Measurements from ENCODE around the gene MALAT1. TPM values are rescaled to one million over a fixed set of nuclear protein-coding genes. Genes with fewer than 3 reads are reported as not detected.

The MALAT1 gene
- total and polyA plus RNA-seq, 2 of the 13 experiments (the other 11 are each of a cell fraction or from before 2014, with no cell fraction given) = 143 to 1,237 TPM

DNA sequence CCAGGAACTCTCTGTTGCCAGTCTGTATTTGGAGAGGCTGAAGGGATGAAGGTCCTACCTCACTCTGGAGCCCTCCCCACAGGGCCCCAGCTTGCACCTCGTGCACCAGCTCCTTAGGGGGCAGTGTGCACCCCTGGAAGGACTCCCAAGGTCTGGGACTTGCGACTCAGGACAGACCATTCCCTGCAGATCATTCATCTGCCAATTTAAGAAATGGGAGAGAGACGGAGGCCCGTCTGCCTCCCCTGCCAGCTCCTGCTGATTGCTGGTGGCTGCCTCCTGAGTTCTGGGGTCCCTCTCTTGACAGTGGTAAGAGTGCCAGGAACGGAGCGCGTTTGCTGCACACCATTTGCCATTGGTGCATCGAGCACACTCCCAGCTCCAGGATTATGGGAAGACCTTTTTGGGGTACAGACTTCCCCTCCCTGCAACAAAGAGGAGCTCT is 27.4 kb upstream of the MALAT1 start (continued):
- TF ChIP-seq, protein P1, sequence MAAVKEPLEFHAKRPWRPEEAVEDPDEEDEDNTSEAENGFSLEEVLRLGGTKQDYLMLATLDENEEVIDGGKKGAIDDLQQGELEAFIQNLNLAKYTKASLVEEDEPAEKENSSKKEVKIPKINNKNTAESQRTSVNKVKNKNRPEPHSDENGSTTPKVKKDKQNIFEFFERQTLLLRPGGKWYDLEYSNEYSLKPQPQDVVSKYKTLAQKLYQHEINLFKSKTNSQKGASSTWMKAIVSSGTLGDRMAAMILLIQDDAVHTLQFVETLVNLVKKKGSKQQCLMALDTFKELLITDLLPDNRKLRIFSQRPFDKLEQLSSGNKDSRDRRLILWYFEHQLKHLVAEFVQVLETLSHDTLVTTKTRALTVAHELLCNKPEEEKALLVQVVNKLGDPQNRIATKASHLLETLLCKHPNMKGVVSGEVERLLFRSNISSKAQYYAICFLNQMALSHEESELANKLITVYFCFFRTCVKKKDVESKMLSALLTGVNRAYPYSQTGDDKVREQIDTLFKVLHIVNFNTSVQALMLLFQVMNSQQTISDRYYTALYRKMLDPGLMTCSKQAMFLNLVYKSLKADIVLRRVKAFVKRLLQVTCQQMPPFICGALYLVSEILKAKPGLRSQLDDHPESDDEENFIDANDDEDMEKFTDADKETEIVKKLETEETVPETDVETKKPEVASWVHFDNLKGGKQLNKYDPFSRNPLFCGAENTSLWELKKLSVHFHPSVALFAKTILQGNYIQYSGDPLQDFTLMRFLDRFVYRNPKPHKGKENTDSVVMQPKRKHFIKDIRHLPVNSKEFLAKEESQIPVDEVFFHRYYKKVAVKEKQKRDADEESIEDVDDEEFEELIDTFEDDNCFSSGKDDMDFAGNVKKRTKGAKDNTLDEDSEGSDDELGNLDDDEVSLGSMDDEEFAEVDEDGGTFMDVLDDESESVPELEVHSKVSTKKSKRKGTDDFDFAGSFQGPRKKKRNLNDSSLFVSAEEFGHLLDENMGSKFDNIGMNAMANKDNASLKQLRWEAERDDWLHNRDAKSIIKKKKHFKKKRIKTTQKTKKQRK (IDR thresholded peaks at IDR 0.05; ENCODE audit: low read length) = no peak
- TF ChIP-seq PCBP2 (optimal IDR thresholded peaks at IDR 0.05; ENCODE audit: low read depth, low read length, poor library complexity, severe bottlenecking) (no peak), ZNF350 (CRISPR knock-in tag; IDR thresholded peaks at IDR 0.05; ENCODE audit: borderline replicate concordance, low read depth) (peak; percentile 54; the same call in 1 of the 2 replicates), HNRNPLL (IDR thresholded peaks at IDR 0.05; ENCODE audit: low read depth, low read length, poor library complexity, severe bottlenecking) (no peak), NFRKB (IDR thresholded peaks at IDR 0.05) (no peak), GZF1 (CRISPR knock-in tag; IDR thresholded peaks at IDR 0.05) (no peak), ZNF235 (CRISPR knock-in tag; IDR thresholded peaks at IDR 0.05; ENCODE audit: borderline replicate concordance) (no peak; the same call in 1 of the 2 replicates), CHD4 (IDR thresholded peaks at IDR 0.05; ENCODE audit: borderline replicate concordance, low read length) (no peak), SOX6 (IDR thresholded peaks at IDR 0.05) (no peak), SOX6 (CRISPR knock-in tag; IDR thresholded peaks at IDR 0.05) (0 out of 2 replicates have a peak, but pooled peaks have one; percentile 19), PITX1 (CRISPR knock-in tag; IDR thresholded peaks at IDR 0.05) (no peak), ZNF558 (CRISPR knock-in tag; IDR thresholded peaks at IDR 0.05; ENCODE audit: borderline replicate concordance) (no peak), TP53 (CRISPR knock-in tag; conservative IDR thresholded peaks at IDR 0.05) (no peak), ZNF329 (CRISPR knock-in tag; IDR thresholded peaks at IDR 0.05; ENCODE audit: low read depth) (no peak), CAMTA2 (CRISPR knock-in tag; IDR thresholded peaks at IDR 0.05; ENCODE audit: borderline replicate concordance) (no peak), KDM2A (CRISPR knock-in tag; IDR thresholded peaks at IDR 0.05; ENCODE audit: borderline replicate concordance, low read depth) (0 out of 2 replicates have a peak, but pooled peaks have one; percentile 13), ELF3 (CRISPR knock-in tag; IDR thresholded peaks at IDR 0.05) (no peak), SP2 (CRISPR knock-in tag; IDR thresholded peaks at IDR 0.05) (no peak), ETV6 (CRISPR knock-in tag; conservative IDR thresholded peaks at IDR 0.05) (no peak), SP140L (CRISPR knock-in tag; IDR thresholded peaks at IDR 0.05; ENCODE audit: borderline replicate concordance) (no peak)
- TF ChIP-seq, protein P2, sequence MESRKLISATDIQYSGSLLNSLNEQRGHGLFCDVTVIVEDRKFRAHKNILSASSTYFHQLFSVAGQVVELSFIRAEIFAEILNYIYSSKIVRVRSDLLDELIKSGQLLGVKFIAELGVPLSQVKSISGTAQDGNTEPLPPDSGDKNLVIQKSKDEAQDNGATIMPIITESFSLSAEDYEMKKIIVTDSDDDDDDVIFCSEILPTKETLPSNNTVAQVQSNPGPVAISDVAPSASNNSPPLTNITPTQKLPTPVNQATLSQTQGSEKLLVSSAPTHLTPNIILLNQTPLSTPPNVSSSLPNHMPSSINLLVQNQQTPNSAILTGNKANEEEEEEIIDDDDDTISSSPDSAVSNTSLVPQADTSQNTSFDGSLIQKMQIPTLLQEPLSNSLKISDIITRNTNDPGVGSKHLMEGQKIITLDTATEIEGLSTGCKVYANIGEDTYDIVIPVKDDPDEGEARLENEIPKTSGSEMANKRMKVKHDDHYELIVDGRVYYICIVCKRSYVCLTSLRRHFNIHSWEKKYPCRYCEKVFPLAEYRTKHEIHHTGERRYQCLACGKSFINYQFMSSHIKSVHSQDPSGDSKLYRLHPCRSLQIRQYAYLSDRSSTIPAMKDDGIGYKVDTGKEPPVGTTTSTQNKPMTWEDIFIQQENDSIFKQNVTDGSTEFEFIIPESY (CRISPR knock-in tag; IDR thresholded peaks at IDR 0.05) = no peak
- TF ChIP-seq, protein P3, sequence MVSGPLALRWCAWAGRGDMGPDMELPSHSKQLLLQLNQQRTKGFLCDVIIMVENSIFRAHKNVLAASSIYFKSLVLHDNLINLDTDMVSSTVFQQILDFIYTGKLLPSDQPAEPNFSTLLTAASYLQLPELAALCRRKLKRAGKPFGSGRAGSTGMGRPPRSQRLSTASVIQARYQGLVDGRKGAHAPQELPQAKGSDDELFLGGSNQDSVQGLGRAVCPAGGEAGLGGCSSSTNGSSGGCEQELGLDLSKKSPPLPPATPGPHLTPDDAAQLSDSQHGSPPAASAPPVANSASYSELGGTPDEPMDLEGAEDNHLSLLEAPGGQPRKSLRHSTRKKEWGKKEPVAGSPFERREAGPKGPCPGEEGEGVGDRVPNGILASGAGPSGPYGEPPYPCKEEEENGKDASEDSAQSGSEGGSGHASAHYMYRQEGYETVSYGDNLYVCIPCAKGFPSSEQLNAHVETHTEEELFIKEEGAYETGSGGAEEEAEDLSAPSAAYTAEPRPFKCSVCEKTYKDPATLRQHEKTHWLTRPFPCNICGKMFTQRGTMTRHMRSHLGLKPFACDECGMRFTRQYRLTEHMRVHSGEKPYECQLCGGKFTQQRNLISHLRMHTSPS (CRISPR knock-in tag; IDR thresholded peaks at IDR 0.05; ENCODE audit: low read depth) = no peak
- TF ChIP-seq, protein P4, sequence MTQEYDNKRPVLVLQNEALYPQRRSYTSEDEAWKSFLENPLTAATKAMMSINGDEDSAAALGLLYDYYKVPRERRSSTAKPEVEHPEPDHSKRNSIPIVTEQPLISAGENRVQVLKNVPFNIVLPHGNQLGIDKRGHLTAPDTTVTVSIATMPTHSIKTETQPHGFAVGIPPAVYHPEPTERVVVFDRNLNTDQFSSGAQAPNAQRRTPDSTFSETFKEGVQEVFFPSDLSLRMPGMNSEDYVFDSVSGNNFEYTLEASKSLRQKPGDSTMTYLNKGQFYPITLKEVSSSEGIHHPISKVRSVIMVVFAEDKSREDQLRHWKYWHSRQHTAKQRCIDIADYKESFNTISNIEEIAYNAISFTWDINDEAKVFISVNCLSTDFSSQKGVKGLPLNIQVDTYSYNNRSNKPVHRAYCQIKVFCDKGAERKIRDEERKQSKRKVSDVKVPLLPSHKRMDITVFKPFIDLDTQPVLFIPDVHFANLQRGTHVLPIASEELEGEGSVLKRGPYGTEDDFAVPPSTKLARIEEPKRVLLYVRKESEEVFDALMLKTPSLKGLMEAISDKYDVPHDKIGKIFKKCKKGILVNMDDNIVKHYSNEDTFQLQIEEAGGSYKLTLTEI (CRISPR knock-in tag; conservative IDR thresholded peaks at IDR 0.05) = no peak

All from HepG2 (cell line).